Measurements from ENCODE around the gene ATP6V1B1.

The ATP6V1B1 gene

DNA sequence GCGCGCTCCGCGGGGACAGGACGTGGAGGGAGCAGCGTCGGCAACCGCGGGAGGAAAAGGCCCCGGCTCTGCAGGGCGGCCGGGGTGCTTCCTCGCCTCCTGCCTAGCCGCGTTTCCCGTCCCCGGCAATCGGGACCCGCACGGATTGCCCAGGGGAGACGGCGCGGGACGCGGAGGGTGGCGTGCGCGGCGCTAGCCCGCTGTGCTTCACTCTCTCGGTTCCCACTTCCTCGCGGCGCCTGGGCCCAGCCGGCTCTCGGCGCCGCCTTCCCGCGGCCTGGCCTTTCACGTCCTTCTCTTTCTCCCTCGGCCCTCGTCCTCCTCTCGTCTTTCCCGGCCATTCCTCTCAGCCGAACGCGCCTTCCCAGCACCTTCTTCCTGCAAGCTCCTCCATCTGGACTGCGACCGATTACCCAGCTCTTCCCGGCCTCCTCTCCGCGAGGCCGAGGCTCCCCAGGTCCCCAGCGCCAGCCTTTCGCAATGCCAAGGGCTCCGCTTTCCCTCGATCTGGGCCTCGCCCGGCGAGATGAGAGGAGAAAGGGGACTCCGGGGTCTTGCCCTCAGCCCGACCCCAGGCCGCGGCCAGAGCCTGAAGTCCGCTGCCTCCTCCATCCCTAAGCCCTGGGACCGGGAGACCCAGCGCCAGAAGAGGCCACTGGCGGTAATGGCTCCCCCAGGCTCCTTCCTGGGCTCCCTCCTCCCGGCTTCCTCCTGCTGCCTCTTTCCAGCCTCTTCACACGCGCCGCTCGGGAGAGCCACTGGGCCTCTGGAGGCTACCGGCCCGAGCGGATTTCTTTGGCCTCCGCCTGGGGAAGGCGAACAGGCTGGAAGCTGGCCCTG, 34.3 kb upstream of the ATP6V1B1 start:
- DNase-seq (ENCODE audit: low read depth), result no peak

DNA sequence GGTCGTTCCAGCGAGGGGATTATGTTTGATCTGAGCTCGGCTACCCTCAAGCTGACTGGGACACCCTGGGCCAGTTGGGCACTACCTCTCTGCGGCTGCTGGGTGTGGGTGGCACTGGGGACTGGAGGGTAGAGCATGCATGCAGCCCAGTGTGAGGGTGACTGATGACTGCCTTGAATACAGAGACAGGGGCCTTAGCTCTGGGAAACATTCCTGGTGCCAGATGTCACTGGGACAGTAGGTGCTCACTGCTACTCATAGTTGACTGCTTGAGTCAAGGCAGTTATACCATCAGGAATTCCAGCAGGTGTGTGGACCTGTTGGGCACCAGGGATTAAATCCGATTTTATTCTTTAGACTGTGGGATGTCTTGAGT, 33.6 kb upstream of the ATP6V1B1 start:
- no peak for DNase-seq (ENCODE audit: low read depth)

DNA sequence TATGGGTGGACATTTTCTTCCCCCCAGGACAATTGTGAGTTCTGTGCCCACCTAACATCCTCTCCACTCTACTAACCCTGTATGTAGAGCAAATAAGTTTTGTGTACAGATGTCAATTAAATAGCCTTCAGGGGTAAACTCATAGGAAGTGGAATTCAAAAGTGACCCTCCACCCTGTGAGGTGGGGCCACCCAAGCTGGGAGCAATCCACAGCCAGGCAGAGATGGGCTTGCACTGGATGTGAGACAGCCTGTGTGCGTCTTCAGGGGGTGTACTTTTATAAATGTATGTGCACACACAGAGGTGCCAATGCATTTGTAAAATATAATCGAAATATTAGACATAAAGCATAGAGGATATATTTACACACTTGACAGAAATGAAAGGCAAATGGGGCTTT, 33.1 kb upstream of the ATP6V1B1 start:
- DNase-seq (ENCODE audit: low read depth), result no peak

DNA sequence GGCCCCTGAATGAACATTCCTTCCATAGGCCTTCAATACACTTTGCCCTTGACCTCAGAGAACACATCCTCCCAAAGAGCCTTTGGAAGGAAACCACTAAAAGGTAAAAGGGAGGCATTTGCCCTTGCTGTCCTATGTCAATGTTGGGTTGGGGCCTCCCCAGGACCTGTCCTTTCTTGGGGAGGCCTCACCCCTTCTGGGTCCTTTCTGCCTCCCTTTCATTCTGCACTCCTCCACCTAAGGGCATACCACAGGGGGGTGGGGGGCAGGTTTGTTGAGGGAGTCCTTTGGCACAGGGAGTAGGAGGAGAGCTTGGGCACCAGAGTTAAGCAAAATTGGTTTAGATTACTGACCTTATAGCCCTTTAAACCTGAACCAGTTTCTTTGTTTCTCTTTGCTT, 32.5 kb upstream of the ATP6V1B1 start:
- no peak for DNase-seq (ENCODE audit: low read depth)

DNA sequence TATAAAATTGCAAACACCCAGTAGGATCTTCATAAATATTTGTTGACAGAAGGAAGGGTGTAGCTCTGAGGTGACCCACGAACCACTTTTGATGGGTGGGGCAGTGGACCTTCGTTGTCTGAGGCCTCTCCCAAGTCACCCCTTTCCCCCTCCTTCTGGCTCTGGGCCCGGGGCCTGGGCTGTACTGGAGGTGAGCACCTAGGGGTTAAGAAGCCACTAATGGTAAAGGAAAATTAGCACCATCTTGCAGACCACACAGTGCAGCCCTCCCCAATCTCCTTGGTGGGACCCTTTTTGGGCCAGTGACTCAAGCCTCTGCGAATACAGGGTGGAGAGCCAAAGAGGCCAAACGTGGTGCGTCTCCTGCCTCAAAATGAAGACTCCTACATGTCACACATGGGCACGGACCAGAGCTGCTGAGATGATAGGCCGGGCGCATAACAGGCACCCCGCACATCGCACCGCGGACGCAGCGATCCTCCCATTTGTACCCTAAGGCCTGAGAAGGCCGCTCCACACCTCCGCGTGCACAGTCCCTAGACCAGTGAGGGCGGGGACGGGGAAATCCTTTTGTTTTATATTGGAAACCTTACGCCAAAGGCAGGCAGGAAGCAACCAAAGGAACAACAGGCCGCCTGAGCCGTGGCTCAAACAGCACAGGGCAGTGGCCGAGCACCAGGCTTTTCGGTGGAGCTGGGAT, 31.9 kb upstream of the ATP6V1B1 start:
- no peak for DNase-seq (ENCODE audit: low read depth)

DNA sequence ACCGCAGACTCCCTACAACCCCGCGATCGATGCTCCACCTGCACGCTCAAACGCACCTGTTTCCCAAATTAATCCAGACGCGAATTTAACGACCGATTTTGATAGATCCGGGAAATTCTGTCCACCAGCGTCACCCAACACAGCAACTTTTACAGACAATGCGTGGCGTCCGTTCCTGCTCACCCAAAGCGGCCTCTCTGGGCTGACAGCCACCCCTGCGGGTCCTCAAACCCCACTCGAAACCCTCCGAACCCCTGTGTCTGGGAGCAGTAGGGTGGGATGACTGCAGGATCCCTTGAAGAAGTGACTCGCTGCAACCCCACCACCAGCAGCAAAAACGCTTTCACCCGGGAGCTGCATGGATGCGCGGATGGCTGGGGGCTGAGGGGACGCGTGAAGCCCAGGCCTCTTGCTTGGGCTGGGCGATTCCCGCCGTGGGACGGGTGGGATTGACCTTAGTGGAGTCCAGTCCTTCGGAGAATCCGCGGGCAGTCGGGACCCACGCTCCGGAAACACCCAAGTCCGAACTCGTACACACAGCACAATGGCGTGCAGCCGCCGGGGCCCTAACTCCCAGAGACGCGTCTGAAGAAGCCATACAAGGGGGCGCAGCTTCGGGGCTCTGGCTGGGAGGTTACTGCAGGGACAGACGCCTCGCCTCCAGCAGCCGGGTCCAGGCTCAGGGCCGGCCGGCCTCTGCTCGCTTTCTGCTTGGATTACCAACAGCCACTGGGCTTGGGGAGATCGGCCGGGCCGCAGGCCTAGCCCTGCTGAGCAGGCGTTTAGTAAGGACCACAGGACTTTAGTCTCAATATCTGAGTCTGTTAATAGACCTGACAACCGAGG, 31.1 kb upstream of the ATP6V1B1 start:
- no peak for DNase-seq (ENCODE audit: low read depth)

DNA sequence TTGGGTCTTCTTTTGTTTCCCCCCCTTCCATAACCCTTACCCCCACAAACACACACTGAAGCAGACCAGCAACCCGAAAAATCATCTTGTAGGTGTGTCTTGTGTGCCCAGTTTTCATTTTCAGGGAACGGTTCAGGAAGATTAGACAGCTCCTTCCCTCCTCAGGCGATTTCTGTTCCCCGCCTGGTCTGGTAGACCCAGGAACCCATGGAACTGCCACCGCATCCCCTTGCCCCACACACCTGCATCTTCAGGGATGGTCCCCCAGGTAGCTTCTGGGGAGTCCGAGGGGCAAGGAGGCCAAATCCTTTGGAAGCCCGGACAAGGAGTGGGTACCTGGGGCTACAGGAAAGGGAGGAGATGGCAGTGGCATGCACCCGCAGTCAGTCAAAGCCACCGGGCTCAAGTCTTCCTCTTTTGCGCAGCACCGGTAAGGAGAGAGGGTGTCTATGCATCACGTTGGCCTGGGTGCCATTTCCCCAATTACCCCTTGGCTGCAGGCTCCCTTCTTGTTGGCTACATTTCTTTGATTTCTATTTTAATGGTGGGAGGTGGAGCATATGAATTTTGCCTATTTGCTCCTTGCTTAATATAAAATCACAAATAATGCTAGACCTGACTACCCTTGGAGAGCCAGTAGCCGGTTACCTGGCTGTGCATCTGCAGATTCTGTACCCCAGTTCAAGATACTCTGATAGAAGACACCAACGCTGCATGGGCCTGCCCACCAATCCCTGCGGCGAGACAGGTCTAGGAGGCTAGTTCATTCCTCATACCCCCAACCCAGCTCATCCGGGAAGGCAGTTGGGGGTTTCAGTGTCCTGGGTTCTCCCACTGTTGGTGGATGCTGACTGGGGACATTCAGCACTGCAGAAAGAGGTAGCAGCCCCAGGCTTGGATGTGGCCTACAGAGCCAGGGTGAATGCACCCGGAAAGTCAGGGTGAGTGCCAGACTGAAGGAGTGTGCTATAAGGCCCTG, 30.0 kb upstream of the ATP6V1B1 start:
- no peak for DNase-seq (ENCODE audit: low read depth)

DNA sequence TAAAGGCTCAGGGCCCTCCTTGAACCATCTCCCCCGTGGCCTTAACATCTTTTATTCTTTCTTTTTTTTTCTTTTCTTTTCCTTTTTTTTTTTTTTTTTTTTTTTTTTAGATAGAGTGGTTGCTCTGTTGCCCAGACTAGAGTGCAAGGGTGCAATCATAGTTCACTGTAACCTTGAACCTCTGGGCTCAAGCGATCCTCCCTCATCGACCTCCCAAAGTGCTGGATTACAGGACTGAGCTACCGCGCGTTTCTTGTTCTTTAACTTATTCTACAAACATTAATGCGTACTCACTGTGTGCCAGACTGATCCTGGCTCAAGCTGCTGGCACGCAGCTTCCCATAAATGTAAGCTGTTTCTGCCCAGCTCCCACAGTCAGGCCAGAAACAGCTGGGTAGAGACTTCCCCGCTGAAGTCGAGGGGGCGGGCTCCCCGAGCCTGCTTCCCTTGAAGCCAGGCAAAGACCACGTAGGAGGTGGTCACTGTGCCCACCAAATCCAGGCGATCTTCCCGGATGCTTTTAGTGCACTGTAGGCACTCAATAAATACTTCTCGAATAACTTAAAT, 29.2 kb upstream of the ATP6V1B1 start:
- DNase-seq (ENCODE audit: low read depth), result no peak

DNA sequence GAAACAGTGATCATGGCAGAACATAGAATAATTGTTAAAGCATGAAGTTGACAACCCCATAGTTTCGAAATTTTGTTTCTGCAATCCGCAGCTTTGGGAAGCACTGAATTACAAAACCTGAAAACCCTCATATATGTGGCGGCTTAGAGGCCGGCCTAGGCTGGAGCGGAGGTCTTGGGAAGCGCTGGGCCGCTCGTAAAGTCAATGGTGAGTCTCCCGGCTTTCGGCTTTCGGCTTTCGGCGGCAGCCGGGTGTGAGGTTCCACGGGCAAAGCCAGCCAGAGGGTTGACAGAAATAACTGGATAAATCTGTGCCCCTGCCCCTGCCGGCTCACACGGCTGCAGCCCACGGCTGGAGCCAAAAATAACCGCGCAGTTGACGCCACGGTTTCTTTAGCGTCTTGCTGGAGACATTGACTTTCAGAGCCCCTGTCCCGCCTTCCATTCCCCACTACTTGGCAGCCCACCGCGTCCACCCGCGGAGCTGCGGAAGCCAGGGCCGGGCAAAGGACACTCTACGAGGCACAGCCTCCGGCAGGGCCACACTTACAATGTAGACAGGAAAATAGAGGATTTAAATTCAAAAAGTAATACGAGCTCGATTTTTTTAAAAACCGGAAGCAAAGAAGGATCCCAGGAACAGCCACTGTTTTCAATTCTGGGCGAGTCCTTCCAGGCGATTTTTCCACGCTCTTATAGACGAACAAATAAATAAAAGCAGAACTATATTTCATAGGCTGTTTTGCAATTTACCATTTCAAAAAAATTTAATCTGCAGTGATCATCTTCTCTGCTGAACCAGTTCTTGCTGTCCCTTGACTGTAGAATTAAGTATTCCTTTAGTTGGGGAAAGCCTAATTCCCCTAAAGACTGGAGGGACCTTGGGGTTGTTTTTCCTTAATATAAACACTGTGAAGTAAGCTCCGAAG, 28.3 kb upstream of the ATP6V1B1 start:
- DNase-seq (ENCODE audit: low read depth), result no peak

DNA sequence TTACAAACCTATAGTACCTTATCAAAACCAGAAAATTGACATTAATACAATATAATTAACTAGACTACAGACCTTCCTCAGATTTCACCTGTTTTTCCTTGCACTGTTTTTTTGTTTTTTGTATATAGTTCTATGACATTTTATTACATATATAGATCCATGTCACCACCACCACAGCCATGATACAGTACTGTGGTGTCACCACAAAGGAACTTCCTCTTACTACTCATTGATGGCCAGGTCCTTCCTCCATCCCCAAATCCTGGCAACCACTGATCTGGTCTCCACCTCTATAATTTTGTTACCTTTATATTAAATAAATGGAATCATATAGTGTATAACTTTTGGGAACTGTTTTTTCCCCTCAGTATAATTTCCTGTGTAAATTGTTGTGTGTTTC, 19.4 kb upstream of the ATP6V1B1 start:
- DNase-seq (ENCODE audit: low read depth), result no peak

DNA sequence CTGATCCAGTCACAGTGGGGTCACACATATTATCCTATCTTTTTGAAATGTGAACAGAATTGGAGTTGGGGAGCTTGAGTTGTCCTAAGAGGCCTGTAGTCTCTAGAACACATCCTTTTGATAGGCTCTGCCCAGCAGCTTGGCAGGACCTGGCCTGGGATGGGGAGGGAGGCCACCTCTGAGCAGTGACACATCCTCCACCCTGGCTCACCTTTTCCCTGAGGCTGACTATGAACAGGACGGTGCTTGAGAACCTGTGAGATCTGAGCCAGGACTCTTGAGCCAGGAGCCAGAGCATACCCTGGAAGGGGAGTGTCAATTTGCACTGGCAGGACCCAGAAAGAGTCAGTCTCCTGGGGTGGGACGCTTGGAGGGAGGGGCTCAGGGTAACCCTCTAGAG, 17.7 kb upstream of the ATP6V1B1 start:
- no peak for DNase-seq (ENCODE audit: low read depth)

DNA sequence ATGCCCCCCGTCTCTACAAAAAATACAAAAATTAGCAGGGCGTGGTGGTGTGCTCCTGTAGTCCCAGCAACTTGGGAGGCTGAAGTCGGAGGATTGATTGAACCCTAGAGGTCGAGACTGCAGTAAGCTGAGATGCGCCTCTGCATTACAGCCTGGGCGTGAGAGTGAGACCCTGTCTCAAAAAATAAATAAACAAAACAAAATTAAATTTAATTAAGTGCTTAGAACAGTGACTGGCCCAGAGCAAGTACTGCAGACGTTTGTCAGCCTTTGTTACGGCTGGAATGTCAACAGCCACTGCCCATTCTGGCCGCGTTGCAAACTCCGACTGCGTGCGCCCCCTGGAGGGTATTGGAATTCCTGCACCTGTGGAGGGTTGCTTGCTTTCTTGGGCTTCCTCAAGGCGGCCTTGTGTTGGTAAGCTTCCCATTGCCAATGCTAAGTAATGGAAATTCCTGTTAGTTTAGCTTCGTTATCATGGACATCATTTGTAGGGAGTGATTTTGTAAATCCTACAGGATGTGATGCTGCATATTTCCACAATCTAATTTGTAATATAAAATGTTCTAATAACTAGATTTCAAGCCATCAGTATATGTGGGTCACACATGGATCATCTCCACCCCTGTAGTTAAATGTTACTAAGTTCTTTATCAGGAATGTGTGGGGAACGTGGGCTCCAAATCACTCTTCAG, 15.9 kb upstream of the ATP6V1B1 start:
- DNase-seq (ENCODE audit: low read depth), result peak; percentile 49

DNA sequence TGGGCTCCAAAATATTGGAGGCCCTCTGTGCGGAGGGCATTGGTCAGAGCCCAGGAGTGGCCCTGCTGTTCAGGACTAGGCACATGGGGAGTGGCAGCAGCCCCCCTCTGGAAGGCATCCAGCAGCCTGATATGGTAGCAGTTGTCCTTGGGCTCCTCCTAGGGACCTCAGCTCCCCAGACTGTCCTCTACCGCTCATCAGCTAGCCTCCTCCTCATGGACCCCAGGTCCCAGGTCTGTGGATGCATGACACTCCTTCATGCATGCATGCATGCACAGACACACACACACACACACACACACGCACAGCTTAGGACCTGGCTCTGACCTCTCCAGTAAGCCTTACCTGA, 15.4 kb upstream of the ATP6V1B1 start:
- no peak for DNase-seq (ENCODE audit: low read depth)

DNA sequence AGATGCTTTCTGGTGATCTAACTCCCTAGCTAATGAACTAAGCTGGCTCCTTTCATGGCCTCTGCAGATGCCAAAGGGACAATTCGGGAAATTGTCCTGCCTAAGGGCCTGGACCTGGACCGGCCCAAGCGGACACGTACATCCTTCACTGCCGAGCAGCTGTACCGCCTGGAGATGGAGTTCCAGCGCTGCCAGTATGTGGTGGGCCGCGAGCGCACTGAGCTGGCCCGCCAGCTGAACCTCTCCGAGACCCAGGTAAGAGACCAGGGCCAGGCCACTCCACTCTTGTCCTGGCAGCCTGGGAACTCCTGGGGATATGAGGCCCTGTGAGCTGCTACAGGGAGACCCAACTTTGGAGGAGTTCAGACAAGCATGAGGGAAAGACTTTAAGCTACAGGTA, 14.7 kb upstream of the ATP6V1B1 start:
- DNase-seq (ENCODE audit: low read depth), result no peak

DNA sequence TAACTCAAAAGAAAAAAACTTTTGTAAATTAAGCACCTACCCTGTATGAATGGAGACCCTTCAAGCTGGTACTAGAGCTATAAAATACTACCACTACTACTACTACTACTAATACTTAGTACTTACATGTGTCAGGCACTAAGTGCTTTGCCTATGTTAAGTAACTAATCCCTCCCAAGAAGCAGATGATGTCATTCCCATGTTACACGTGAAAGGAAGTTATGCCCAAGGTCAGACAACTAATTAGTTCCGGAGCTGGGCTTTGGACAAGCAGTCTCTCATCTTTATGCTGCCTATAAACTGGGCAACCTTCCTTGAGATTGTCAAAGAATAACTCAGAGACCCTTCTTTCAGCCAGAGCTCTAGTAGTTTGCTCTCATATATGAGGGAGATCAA, 13.9 kb upstream of the ATP6V1B1 start:
- DNase-seq (ENCODE audit: low read depth), result no peak

DNA sequence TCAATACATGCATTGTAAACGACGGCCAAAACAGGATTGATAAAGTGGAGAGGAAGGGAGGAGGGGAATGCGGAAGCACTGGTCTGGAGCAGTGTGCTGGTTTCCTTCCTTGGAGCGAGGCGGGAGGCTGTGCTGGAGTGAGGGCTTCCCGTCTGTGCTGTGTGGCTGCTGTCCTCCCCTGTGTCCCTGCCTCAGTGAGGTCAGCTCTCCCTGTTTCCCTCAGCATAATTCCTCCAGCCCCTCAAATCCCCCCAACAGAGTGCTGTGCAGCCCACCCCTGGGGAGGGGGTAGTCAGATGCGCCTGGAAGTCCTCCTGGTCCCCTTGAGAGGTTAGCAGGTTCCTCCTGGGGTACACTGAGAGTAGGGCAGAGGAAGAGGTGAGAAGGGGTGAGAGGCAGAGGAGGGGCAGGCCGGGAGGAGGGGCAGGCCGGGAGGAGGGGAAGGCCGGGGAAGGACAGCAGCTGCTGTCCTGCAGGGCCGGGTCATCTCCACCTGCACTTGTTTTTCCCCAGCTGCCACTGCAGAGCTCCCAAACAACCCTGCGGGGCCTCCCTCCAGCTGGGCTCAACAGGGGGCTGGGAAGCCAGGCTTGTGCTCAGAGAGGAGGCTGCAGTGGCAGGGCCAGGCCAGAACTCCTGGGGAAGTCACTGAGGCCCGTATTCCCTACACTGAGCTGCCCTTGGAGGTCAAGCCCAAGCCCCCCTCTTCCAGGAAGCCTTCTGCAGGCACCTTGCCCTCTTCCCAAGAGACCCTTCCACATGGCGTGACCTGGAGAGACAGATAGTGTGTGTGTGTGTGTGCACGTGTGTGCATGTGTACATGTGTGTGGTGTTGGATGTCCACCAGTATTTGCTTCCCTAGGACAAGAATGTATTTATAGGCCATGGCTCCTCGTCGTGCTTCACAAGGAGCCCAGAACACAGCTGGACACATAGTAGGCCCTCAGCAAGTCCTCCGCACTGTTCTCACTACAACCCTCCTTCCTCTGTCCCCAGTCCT, 13.2 kb upstream of the ATP6V1B1 start:
- DNase-seq (ENCODE audit: low read depth), result no peak

DNA sequence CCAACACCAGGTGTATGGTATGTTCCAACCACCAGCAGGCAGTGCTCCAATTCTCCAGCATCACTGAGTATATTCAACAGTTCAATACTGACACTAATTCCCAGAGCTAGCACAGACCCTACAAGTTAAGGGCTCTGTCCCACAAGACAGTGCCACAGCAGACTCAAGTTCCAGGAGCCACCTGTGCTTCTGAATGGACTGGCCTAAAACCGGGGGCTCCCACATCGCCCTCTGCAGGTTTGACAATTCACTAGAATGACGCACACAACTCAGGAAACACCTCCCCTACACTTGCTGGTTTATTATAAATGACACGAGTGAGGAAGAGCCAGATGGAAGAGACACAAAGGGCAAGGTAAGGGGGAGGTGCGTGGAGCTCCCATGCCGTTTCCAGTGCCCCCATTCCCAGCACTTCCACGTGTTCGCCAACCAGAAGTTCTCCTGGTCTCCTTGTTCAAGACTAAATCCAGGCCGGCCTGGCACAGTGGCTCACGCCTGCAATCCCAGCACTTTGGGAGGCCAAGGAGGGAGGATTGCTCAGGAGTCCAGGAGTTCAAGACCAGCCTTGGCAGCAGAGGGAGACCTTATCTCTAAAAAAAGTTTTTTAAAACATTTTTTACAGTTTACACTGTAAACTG, 12.2 kb upstream of the ATP6V1B1 start:
- no peak for DNase-seq (ENCODE audit: low read depth)

DNA sequence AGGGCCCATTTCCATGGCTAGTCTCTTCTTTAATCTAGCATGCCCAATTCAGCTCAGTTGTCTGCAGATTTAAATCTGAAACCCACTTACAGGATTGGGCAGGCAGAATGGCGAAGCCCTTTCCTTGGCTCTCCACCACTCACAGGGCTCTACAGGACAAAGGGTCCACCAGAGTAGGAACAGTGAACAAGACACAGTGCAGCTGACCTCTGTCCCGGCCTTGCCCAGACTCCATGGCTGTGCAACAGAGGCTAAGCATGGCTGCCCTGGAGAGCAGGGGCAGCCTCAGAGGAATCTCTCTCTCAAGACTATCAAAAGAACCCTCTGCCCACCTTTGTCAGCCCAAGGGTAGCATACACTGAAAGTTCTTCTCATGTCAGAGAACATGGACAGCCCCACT, 9.7 kb upstream of the ATP6V1B1 start:
- no peak for DNase-seq (ENCODE audit: low read depth)

Measured in activated gamma-delta T cell treated with anti-CD3 and anti-CD28 coated beads, Interleukin-2, amount 50 U/mL, for 16 hours (primary cell).